GM12878 (cell line): ENCODE data around the gene ZCCHC4. TPM values are rescaled to one million over a fixed set of nuclear protein-coding genes. Genes with fewer than 3 reads are reported as not detected.

Source experiments
- ATAC-seq: fragments of 200-7000 bp; cut with Tn5 transposase; 3 replicates; pipeline ENCODE4 v1.9.1; 2020; ENCODE audit warnings: mild to moderate bottlenecking, moderate library complexity
- BruUV-seq: library from RNA; stranded (reverse); fragments of 400-500 nt; replicated peaks from 2 replicates; lab custom pipeline; 2021; lab: Mats Ljungman, UMichigan
- CTCF ChIA-PET: fragments of 300-600 bp; sonication (Branson Sonifier 250); formaldehyde crosslinking; extraction: SDS; loops from one replicate; lab custom pipeline; 2021; ENCODE audit warnings: inconsistent platforms; lab: Yijun Ruan, JAX
- POLR2A ChIA-PET: fragments of 350-600 bp; formaldehyde crosslinking; extraction: SDS; loops from one replicate; lab custom pipeline; 2021; ENCODE audit warnings: inconsistent platforms; lab: Charles Lee
- RAD21 ChIA-PET: fragments of 300-600 bp; sonication (Branson Sonifier 250); formaldehyde crosslinking; loops from one replicate; lab custom pipeline; 2023; ENCODE audit warnings: antibody characterized with exemption; ENCODE audit not compliant: unreplicated experiment; lab: Charles Lee
- SMC1A ChIA-PET: fragments of 300-600 bp; sonication (Branson Sonifier 250); formaldehyde crosslinking; loops from one replicate; lab custom pipeline; 2023; ENCODE audit not compliant: unreplicated experiment, uncharacterized antibody; lab: Charles Lee
- DNase-seq: peaks from one replicate; pipeline ENCODE4 v3.0.0-alpha.2; 2011; ENCODE audit warnings: low read depth, low spot score
- FAIRE-seq: peaks from 3 replicates; lab custom pipeline; 2011; peaks lifted over from hg19 to GRCh38; lab: Jason Lieb, UNC
- H2AFZ ChIP-seq: 2 replicates; pipeline ENCODE4 v1.6.0; 2011; ENCODE audit warnings: low read depth, low read length, control low read depth; ENCODE audit not compliant: control insufficient read depth
- H3K27ac ChIP-seq: 2 replicates; pipeline ENCODE4 v1.5.1; 2011; ENCODE audit warnings: control low read depth; ENCODE audit not compliant: control insufficient read depth, insufficient read depth
- H3K27me3 ChIP-seq, 2 experiments: replicated peaks in 1 of 2; 2 replicates each; pipeline versions ENCODE4 v1.6.0 to v1.6.1; 2011; ENCODE audit warnings: low read length in 1 of 2; ENCODE audit not compliant: control insufficient read depth in 2 of 2, insufficient read depth in 2 of 2
- H3K36me3 ChIP-seq, 2 experiments: 2 replicates each; pipeline ENCODE4 v1.5.1; 2011; ENCODE audit warnings: low read length in 1 of 2; ENCODE audit not compliant: control insufficient read depth in 2 of 2, insufficient read depth in 2 of 2
- H3K4me1 ChIP-seq: 2 replicates; pipeline ENCODE4 v1.6.1; 2011; ENCODE audit warnings: mild to moderate bottlenecking, low read length, moderate library complexity, mixed read lengths; ENCODE audit not compliant: control insufficient read depth, insufficient read depth
- H3K4me2 ChIP-seq: 2 replicates; pipeline ENCODE4 v1.6.0; 2011; ENCODE audit warnings: control low read depth; ENCODE audit not compliant: control insufficient read depth, insufficient read depth
- H3K4me3 ChIP-seq: fragments of 200-600 bp; sonication (generic); 2 replicates; pipeline ENCODE4 v1.5.1; 2016
- H3K79me2 ChIP-seq: 2 replicates; pipeline ENCODE4 v1.6.0; 2011; ENCODE audit warnings: low read length; ENCODE audit not compliant: control insufficient read depth, insufficient read depth
- H3K9ac ChIP-seq: 2 replicates; pipeline ENCODE4 v1.8.0; 2011; ENCODE audit warnings: low read length, control low read depth, mixed read lengths; ENCODE audit not compliant: control insufficient read depth, insufficient read depth
- H3K9me3 ChIP-seq: replicated peaks from 3 replicates; pipeline ENCODE4 v1.5.1; 2011; ENCODE audit warnings: mild to moderate bottlenecking, low read length; ENCODE audit not compliant: control insufficient read depth, insufficient read depth
- H4K20me1 ChIP-seq: 2 replicates; pipeline ENCODE4 v1.6.0; 2011; ENCODE audit not compliant: control insufficient read depth, insufficient read depth
- E2F4 ChIP-seq: IDR thresholded peaks from 2 replicates; pipeline ENCODE4 v1.6.1; 2012; ENCODE audit warnings: low read depth, low read length, improper control_type of control experiment
- E4F1 ChIP-seq: fragments of 450-650 bp; IDR thresholded peaks from 2 replicates; pipeline ENCODE4 v1.6.1; 2018; ENCODE audit warnings: borderline replicate concordance, mild to moderate bottlenecking; ENCODE audit not compliant: partially characterized antibody
- IKZF2 ChIP-seq, 2 experiments: fragments of 450-650 bp; IDR thresholded peaks; 2 replicates each; pipeline ENCODE4 v1.6.1; 2017; ENCODE audit warnings: mild to moderate bottlenecking in 2 of 2, moderate library complexity in 2 of 2
- JUND ChIP-seq: IDR thresholded peaks from 2 replicates; pipeline ENCODE4 v1.6.1; 2012; ENCODE audit warnings: low read depth, mild to moderate bottlenecking, low read length, improper control_type of control experiment, moderate library complexity
- KDM1A ChIP-seq: fragments of 200-600 bp; sonication (generic); IDR thresholded peaks from 2 replicates; pipeline ENCODE4 v1.6.1; 2016; ENCODE audit warnings: borderline replicate concordance
- NFIC ChIP-seq: IDR thresholded peaks from 2 replicates; pipeline ENCODE4 v1.6.1; 2012; ENCODE audit warnings: low read depth, mild to moderate bottlenecking, inconsistent platforms, low read length, moderate library complexity
- SMAD5 ChIP-seq: IDR thresholded peaks from 2 replicates; pipeline ENCODE4 v1.6.1; 2016; ENCODE audit warnings: antibody characterized with exemption, low read depth
- SUPT20H ChIP-seq: IDR thresholded peaks from 2 replicates; pipeline ENCODE4 v1.6.1; 2011; ENCODE audit warnings: low read depth, mild to moderate bottlenecking, low read length, moderate library complexity, borderline replicate concordance; ENCODE audit not compliant: control insufficient read depth
- SUZ12 ChIP-seq: fragments of 200-600 bp; sonication (generic); IDR thresholded peaks from one replicate; pipeline ENCODE4 v1.6.1; 2018; ENCODE audit warnings: antibody characterized with exemption, mild to moderate bottlenecking; ENCODE audit not compliant: unreplicated experiment
- WRNIP1 ChIP-seq: IDR thresholded peaks from 2 replicates; pipeline ENCODE4 v1.6.1; 2011; ENCODE audit warnings: low read depth, low read length, improper control_type of control experiment, borderline replicate concordance
- WGBS: methylation state at CpG from one replicate; pipeline ENCODE4 v1.1.6; 2016; ENCODE audit warnings: low lambda C conversion rate; ENCODE audit not compliant: insufficient replicate concordance, insufficient coverage; ENCODE audit errors: missing lambda C conversion rate; 5-methylcytosine and 5-hydroxymethylcytosine counted together
- in situ Hi-C: fragments of 300-500 bp; cut with MboI; formaldehyde crosslinking; loops from 9 replicates; pipeline ENCODE4 v1.14.3; 2018; ENCODE audit warnings: mixed read lengths
- intact Hi-C: fragments of 100-400 bp; cut with micrococcal nuclease; formaldehyde crosslinking; loops from one replicate; pipeline ENCODE4 v1.14.2; 2022; ENCODE audit not compliant: unreplicated experiment
- polyA plus RNA-seq, 11 experiments: library from polyadenylated mRNA; depleted of rRNA in 4 of 11; unstranded in 6 of 11; stranded (reverse) in 5 of 11; fragments of >200 nt; fragmentation: Nextera tagmentation in 4 of 11; fragmentation: Illumina TruSeq in 1 of 11; extraction: Ambion mirVana in 4 of 11; extraction: Trizol in 1 of 11; gene quantifications; 1 replicate in 1 of 11; 2 replicates in 10 of 11; pipeline versions ENCODE4 v1.2.1 to v1.2.3, GENCODE V29; 2011 to 2016; ENCODE audit warnings: inconsistent platforms in 2 of 11, missing spikeins in 2 of 11, low read depth in 1 of 11
- total RNA-seq, 4 experiments: library from RNA; depleted of rRNA in 3 of 4; stranded (reverse); fragments of >200 nt in 3 of 4; fragmentation: Illumina TruSeq in 1 of 4; extraction: Trizol in 1 of 4; gene quantifications; 2 replicates each; pipeline versions ENCODE4 v1.2.1 to v1.2.3, GENCODE V29; 2013 to 2021
- TF ChIP-seq, protein P1 (sequence below): IDR thresholded peaks from 2 replicates; pipeline ENCODE4 v1.6.1; 2011; ENCODE audit warnings: borderline replicate concordance, low read depth, mild to moderate bottlenecking, moderate library complexity, low read length; ENCODE audit not compliant: insufficient read depth, poor library complexity, severe bottlenecking
- TF ChIP-seq, protein P2 (sequence below): IDR thresholded peaks from 2 replicates; pipeline ENCODE4 v1.6.1; 2012; ENCODE audit warnings: low read length, inconsistent platforms

The ZCCHC4 gene
- total and polyA plus RNA-seq, 10 of the 15 experiments (the other 5 are each of a cell fraction or from before 2014, with no cell fraction given): 3.2 to 17.7 (median 12.7) TPM

- FAIRE-seq: no peak
- no peak overlapping the region for H3K9ac ChIP-seq
- ChIA-PET CTCF (interaction anchor here (2.0 kb wide), 1 partner anchor 13 kb away, joined by 4 read pairs; no protein-coding TSS in a partner anchor), POLR2A (no interaction called here), SMC1A (no interaction called here), RAD21 (no interaction called here)
- peaks cover 0 to 19% of the 10 kb centered on the region in 2 experiments; a peak in 2 of 4 replicates for H3K36me3 ChIP-seq
- no peaks in the 10 kb centered on the region for H3K79me2 ChIP-seq
- in situ Hi-C loops: no loop called here
- H3K4me3 ChIP-seq: no peak overlapping the region
- no peaks in the 10 kb centered on the region for H4K20me1 ChIP-seq
- H3K4me2 ChIP-seq: no peak overlapping the region
- intact Hi-C loops: no loop called here
- H3K27ac ChIP-seq: no peak overlapping the region
- H3K4me1 ChIP-seq: no peaks in the 10 kb centered on the region
- no peaks in the 10 kb centered on the region for H3K27me3 ChIP-seq
- TF ChIP-seq WRNIP1: no peak
- TF ChIP-seq E2F4: no peak
- TF ChIP-seq E4F1: no peak
- TF ChIP-seq SUZ12: no peak
- no peak for TF ChIP-seq SMAD5
- TF ChIP-seq IKZF2 (IDR thresholded peaks at IDR 0.05): no peak
- TF ChIP-seq NFIC: no peak
- TF ChIP-seq JUND: no peak
- TF ChIP-seq, protein P1, sequence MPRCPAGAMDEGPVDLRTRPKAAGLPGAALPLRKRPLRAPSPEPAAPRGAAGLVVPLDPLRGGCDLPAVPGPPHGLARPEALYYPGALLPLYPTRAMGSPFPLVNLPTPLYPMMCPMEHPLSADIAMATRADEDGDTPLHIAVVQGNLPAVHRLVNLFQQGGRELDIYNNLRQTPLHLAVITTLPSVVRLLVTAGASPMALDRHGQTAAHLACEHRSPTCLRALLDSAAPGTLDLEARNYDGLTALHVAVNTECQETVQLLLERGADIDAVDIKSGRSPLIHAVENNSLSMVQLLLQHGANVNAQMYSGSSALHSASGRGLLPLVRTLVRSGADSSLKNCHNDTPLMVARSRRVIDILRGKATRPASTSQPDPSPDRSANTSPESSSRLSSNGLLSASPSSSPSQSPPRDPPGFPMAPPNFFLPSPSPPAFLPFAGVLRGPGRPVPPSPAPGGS: no peak
- TF ChIP-seq, protein P2, sequence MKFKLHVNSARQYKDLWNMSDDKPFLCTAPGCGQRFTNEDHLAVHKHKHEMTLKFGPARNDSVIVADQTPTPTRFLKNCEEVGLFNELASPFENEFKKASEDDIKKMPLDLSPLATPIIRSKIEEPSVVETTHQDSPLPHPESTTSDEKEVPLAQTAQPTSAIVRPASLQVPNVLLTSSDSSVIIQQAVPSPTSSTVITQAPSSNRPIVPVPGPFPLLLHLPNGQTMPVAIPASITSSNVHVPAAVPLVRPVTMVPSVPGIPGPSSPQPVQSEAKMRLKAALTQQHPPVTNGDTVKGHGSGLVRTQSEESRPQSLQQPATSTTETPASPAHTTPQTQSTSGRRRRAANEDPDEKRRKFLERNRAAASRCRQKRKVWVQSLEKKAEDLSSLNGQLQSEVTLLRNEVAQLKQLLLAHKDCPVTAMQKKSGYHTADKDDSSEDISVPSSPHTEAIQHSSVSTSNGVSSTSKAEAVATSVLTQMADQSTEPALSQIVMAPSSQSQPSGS: no peak
- TF ChIP-seq KDM1A: no peak
- no peak for TF ChIP-seq SUPT20H
- no peak for ATAC-seq
- H2AFZ ChIP-seq: no peak overlapping the region
- no TSS peak for BruUV-seq
- 95% methylated on average over 1 of the region's 1 CpG for WGBS
- DNase-seq: no peak
- H3K9me3 ChIP-seq: no peaks in the 10 kb centered on the region
These were observed 89.9 kb downstream of the ZCCHC4 start for GRCh38 chr4:25402521-25402920.
